Measurements from ENCODE around the gene AAMP.

Gene AAMP

GRCh38 chr2:218300141-218300540 is 30.2 kb upstream of the AAMP start:
- TF ChIP-seq GATA3 (IDR thresholded peaks at IDR 0.05; ENCODE audit: low read depth, low read length) (no peak), GATA2 (IDR thresholded peaks at IDR 0.05; ENCODE audit: low read depth, low read length) (no peak)

GRCh38 chr2:218298314-218298875 is 28.5 kb upstream of the AAMP start:
- no peak for TF ChIP-seq GATA3 (IDR thresholded peaks at IDR 0.05; ENCODE audit: low read depth, low read length)
- TF ChIP-seq GATA2 (IDR thresholded peaks at IDR 0.05; ENCODE audit: low read depth, low read length) = no peak

GRCh38 chr2:218296847-218297246 is 26.9 kb upstream of the AAMP start:
- no peak for TF ChIP-seq GATA3 (IDR thresholded peaks at IDR 0.05; ENCODE audit: low read depth, low read length)
- no peak for TF ChIP-seq GATA2 (IDR thresholded peaks at IDR 0.05; ENCODE audit: low read depth, low read length)

GRCh38 chr2:218296200-218296599 is 26.3 kb upstream of the AAMP start:
- no peak for TF ChIP-seq GATA3 (IDR thresholded peaks at IDR 0.05; ENCODE audit: low read depth, low read length)
- TF ChIP-seq GATA2 (IDR thresholded peaks at IDR 0.05; ENCODE audit: low read depth, low read length) = no peak

GRCh38 chr2:218295029-218295428 is 25.1 kb upstream of the AAMP start:
- TF ChIP-seq GATA3 (IDR thresholded peaks at IDR 0.05; ENCODE audit: low read depth, low read length) (no peak), GATA2 (IDR thresholded peaks at IDR 0.05; ENCODE audit: low read depth, low read length) (no peak)

- TF ChIP-seq GATA3 (IDR thresholded peaks at IDR 0.05; ENCODE audit: low read depth, low read length) = no peak
- no peak for TF ChIP-seq GATA2 (IDR thresholded peaks at IDR 0.05; ENCODE audit: low read depth, low read length)
These were observed 24.6 kb upstream of the AAMP start for GRCh38 chr2:218294430-218295022.

GRCh38 chr2:218293715-218294429 is 23.9 kb upstream of the AAMP start:
- no peak for TF ChIP-seq GATA2 (IDR thresholded peaks at IDR 0.05; ENCODE audit: low read depth, low read length)
- no peak for TF ChIP-seq GATA3 (IDR thresholded peaks at IDR 0.05; ENCODE audit: low read depth, low read length)

GRCh38 chr2:218292048-218293014 is 22.4 kb upstream of the AAMP start, which contains the start of gene TMBIM1:
Gene TMBIM1, minus strand, starts transcription at chr2:218292503. Its CDS starts 10,362 bp downstream, at chr2:218282141.
- TF ChIP-seq GATA2 (IDR thresholded peaks at IDR 0.05; ENCODE audit: low read depth, low read length) = no peak
- TF ChIP-seq GATA3 (IDR thresholded peaks at IDR 0.05; ENCODE audit: low read depth, low read length) = no peak

- TF ChIP-seq GATA3 (IDR thresholded peaks at IDR 0.05; ENCODE audit: low read depth, low read length) (no peak), GATA2 (IDR thresholded peaks at IDR 0.05; ENCODE audit: low read depth, low read length) (no peak)
These were observed 21.5 kb upstream of the AAMP start for GRCh38 chr2:218291318-218292047.

GRCh38 chr2:218290316-218291261 is 20.7 kb upstream of the AAMP start:
- TF ChIP-seq GATA3 (IDR thresholded peaks at IDR 0.05; ENCODE audit: low read depth, low read length) (no peak), GATA2 (IDR thresholded peaks at IDR 0.05; ENCODE audit: low read depth, low read length) (no peak)

- TF ChIP-seq GATA3 (IDR thresholded peaks at IDR 0.05; ENCODE audit: low read depth, low read length) (no peak), GATA2 (IDR thresholded peaks at IDR 0.05; ENCODE audit: low read depth, low read length) (no peak)
These were observed 19.8 kb upstream of the AAMP start for GRCh38 chr2:218289639-218290315.
